ENCODE measurements around the gene PTPN14.
"Not testable (repeated sequence)": the region's sequence is repeated elsewhere in the genome, so short reads cannot be mapped to it uniquely, and the experiment has no call there.

GRCh38 chr1:214591918-214592317 lies 40.5 kb upstream of the PTPN14 start:
- TF ChIP-seq CTCF, POLR2A (IDR thresholded peaks at IDR 0.05): not testable (repeated sequence)
